ENCODE results near the gene TRIO. TPM values are rescaled to one million over a fixed set of nuclear protein-coding genes. Genes with fewer than 3 reads are reported as not detected.

TRIO gene
- total and polyA plus RNA-seq, 2 donors (not counting 3 experiments of a cell fraction or from before 2014, with no cell fraction given): 82.9 to 248 TPM

- Histone ChIP-seq H3K4me2 (ENCODE audit: insufficient read depth, low read length) (no peak overlapping the region), H3K4me1 (ENCODE audit: control insufficient read depth, extremely low read depth, insufficient read depth, low read length) (peaks cover 48% of the 10 kb centered on the region), H3K9me1 (replicated peaks; ENCODE audit: control insufficient read depth, extremely low read depth, insufficient read depth, low read length) (no peaks in the 10 kb centered on the region), H3K79me2 (ENCODE audit: control insufficient read depth, insufficient read depth, low read length) (peaks cover 97% of the 10 kb centered on the region), H3K9me3 (replicated peaks; ENCODE audit: control insufficient read depth, insufficient read depth, low read length) (no peaks in the 10 kb centered on the region), H3K27me3 (ENCODE audit: control insufficient read depth in 2 of 2, insufficient read depth in 2 of 2, low read length in 2 of 2) (no peaks in the 10 kb centered on the region), H3K9ac (replicated peaks; ENCODE audit: extremely low read depth, insufficient read depth, low read length) (no peak overlapping the region), H3K4me3 (replicated peaks in 1 of 3; ENCODE audit: insufficient read depth in 1 of 3, low read depth in 1 of 3, low read length in 3 of 3) (no peak overlapping the region), H3K27ac (ENCODE audit: insufficient read depth, low read depth, low read length) (no peak overlapping the region), H2AFZ (ENCODE audit: low read depth, low read length) (no peak overlapping the region), H4K20me1 (replicated peaks; ENCODE audit: control insufficient read depth, extremely low read depth, insufficient read depth, low read length) (peaks cover 3% of the 10 kb centered on the region), H3K36me3 (ENCODE audit: control insufficient read depth in 2 of 2, extremely low read depth in 1 of 2, insufficient read depth in 2 of 2, low read length in 2 of 2) (no peaks in the 10 kb centered on the region)
- DNase-seq (ENCODE audit: low read depth, low spot score) (no peak), FAIRE-seq (no peak)
- dilution Hi-C loops (cut with MboI; ENCODE audit: extremely low pct_ligation_motif_present, low sequenced_read_pairs): no loop called here
- TF ChIP-seq POLR2A (IDR thresholded peaks at IDR 0.05; ENCODE audit: low read depth, low read length): no peak
- TF ChIP-seq MYC (IDR thresholded peaks at IDR 0.05; ENCODE audit: low read depth, low read length): no peak
- TF ChIP-seq EZH2 (IDR thresholded peaks at IDR 0.05; ENCODE audit: borderline replicate concordance, low read depth, low read length, severe bottlenecking): no peak
- TF ChIP-seq, protein P1, sequence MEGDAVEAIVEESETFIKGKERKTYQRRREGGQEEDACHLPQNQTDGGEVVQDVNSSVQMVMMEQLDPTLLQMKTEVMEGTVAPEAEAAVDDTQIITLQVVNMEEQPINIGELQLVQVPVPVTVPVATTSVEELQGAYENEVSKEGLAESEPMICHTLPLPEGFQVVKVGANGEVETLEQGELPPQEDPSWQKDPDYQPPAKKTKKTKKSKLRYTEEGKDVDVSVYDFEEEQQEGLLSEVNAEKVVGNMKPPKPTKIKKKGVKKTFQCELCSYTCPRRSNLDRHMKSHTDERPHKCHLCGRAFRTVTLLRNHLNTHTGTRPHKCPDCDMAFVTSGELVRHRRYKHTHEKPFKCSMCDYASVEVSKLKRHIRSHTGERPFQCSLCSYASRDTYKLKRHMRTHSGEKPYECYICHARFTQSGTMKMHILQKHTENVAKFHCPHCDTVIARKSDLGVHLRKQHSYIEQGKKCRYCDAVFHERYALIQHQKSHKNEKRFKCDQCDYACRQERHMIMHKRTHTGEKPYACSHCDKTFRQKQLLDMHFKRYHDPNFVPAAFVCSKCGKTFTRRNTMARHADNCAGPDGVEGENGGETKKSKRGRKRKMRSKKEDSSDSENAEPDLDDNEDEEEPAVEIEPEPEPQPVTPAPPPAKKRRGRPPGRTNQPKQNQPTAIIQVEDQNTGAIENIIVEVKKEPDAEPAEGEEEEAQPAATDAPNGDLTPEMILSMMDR (IDR thresholded peaks at IDR 0.05; ENCODE audit: extremely low read depth in 1 of 2, insufficient read depth in 1 of 2, low read depth in 1 of 2, low read length in 2 of 2): no peak
- TF ChIP-seq FOS (IDR thresholded peaks at IDR 0.05; ENCODE audit: borderline replicate concordance, insufficient read depth, low read length): no peak
- TF ChIP-seq POLR2AphosphoS5 (IDR thresholded peaks at IDR 0.05; ENCODE audit: insufficient read depth, low read depth, low read length): no peak
- TF ChIP-seq JUN (IDR thresholded peaks at IDR 0.05; ENCODE audit: borderline replicate concordance, insufficient read depth, insufficient read length, low read depth): no peak
- ChIA-PET CTCF (interaction anchor here (1.2 to 1.9 kb wide), 2 partner anchors 9 to 60 kb away, joined by 5 to 9 read pairs; no protein-coding TSS in a partner anchor), POLR2A (no interaction called here)
- intact Hi-C loops (cut with micrococcal nuclease): loop anchor here (1.0 kb wide), 1 partner anchor 10 kb away; no protein-coding TSS in a partner anchor
- no TSS peak for BruUV-seq (replicated peaks)
Measured at GRCh38 chr5:14209836-14210235, 66.7 kb downstream of the TRIO start.
